ENCODE results near the gene TNKS2. TPM values are rescaled to one million over a fixed set of nuclear protein-coding genes. Genes with fewer than 3 reads are reported as not detected.

TNKS2 gene
- total RNA-seq, 3 donors from 2014 or later (not counting 1 experiment from before 2014, with no cell fraction given): 47.0 to 50.9 (median 47.9) TPM

- peaks cover 7% of the 10 kb centered on the region for H3K4me1 ChIP-seq (ENCODE audit: control insufficient read depth, insufficient read depth, low read length)
- H3K27ac ChIP-seq (ENCODE audit: low read length): no peak overlapping the region
- H3K36me3 ChIP-seq (ENCODE audit: control insufficient read depth, insufficient read depth, low read length): no peaks in the 10 kb centered on the region
- Mint-ChIP-seq H3K27me3 (ENCODE audit: low read depth in 2 of 2) (peaks cover 16 to 29% of the 10 kb centered on the region in 2 donors), H3K36me3 (no peaks in the 10 kb centered on the region), H3K9me3 (no peaks in the 10 kb centered on the region), H3K27ac (no peak overlapping the region), H3K4me3 (peak overlapping the region; percentile 28), H3K4me1 (peaks cover 8 to 13% of the 10 kb centered on the region in 2 donors)
- intact Hi-C loops (cut with micrococcal nuclease): no loop called here
- DNase-seq (no peak), ATAC-seq (no peak)
- no peak for TF ChIP-seq CTCF (IDR thresholded peaks at IDR 0.05)
- peaks cover 7% of the 10 kb centered on the region for H3K27me3 ChIP-seq (ENCODE audit: control insufficient read depth, insufficient read depth, low read length)
- no peak overlapping the region for H3K4me3 ChIP-seq (ENCODE audit: low read length)
- over 99% methylated on average over 8 of the region's 9 CpGs for WGBS (ENCODE audit: insufficient coverage)
- H3K9me3 ChIP-seq (ENCODE audit: control insufficient read depth, insufficient read depth, low read length): peaks cover 3% of the 10 kb centered on the region
Observed at GRCh38 chr10:91885362-91886079, 87.3 kb downstream of the TNKS2 start.

GRCh38 chr10:91886954-91887271 is 88.7 kb downstream of the TNKS2 start:
- Mint-ChIP-seq H3K27me3 (ENCODE audit: low read depth in 2 of 2) (peaks cover 16 to 29% of the 10 kb centered on the region in 2 donors), H3K36me3 (no peaks in the 10 kb centered on the region), H3K27ac (peak overlapping the region in 1 of 2 donors; percentile 87), H3K9me3 (no peaks in the 10 kb centered on the region), H3K4me1 (peaks cover 8 to 13% of the 10 kb centered on the region in 2 donors), H3K4me3 (peak overlapping the region; percentile 97)
- ATAC-seq (no peak), DNase-seq (no peak)
- no peaks in the 10 kb centered on the region for H3K9me3 ChIP-seq (ENCODE audit: control insufficient read depth, insufficient read depth, low read length)
- no peaks in the 10 kb centered on the region for H3K36me3 ChIP-seq (ENCODE audit: control insufficient read depth, insufficient read depth, low read length)
- peaks cover 7% of the 10 kb centered on the region for H3K4me1 ChIP-seq (ENCODE audit: control insufficient read depth, insufficient read depth, low read length)
- H3K4me3 ChIP-seq (ENCODE audit: low read length): peak overlapping the region; percentile 55
- 28% methylated on average over 6 of the region's 6 CpGs for WGBS (ENCODE audit: insufficient coverage)
- H3K27me3 ChIP-seq (ENCODE audit: control insufficient read depth, insufficient read depth, low read length): peaks cover 7% of the 10 kb centered on the region
- intact Hi-C loops (cut with micrococcal nuclease): no loop called here
- TF ChIP-seq CTCF (IDR thresholded peaks at IDR 0.05): no peak
- no peak overlapping the region for H3K27ac ChIP-seq (ENCODE audit: low read length)

GRCh38 chr10:91887272-91888076 is 89.2 kb downstream of the TNKS2 start:
- WGBS (ENCODE audit: insufficient coverage): under 1% methylated on average over 55 of the region's 59 CpGs
- Mint-ChIP-seq H3K27ac (peak overlapping the region; percentile 46 to 87), H3K4me1 (peaks cover 8 to 13% of the 10 kb centered on the region in 2 donors), H3K9me3 (no peaks in the 10 kb centered on the region), H3K27me3 (ENCODE audit: low read depth in 2 of 2) (peaks cover 16 to 29% of the 10 kb centered on the region in 2 donors), H3K4me3 (peak overlapping the region; percentile 97), H3K36me3 (no peaks in the 10 kb centered on the region)
- DNase-seq (peak; percentile 25 to 44), ATAC-seq (peak; percentile 79 to 85 (median 80))
- H3K9me3 ChIP-seq (ENCODE audit: control insufficient read depth, insufficient read depth, low read length): no peaks in the 10 kb centered on the region
- H3K36me3 ChIP-seq (ENCODE audit: control insufficient read depth, insufficient read depth, low read length): no peaks in the 10 kb centered on the region
- intact Hi-C loops (cut with micrococcal nuclease): no loop called here
- H3K27me3 ChIP-seq (ENCODE audit: control insufficient read depth, insufficient read depth, low read length): peaks cover 7% of the 10 kb centered on the region
- no peak overlapping the region for H3K27ac ChIP-seq (ENCODE audit: low read length)
- H3K4me3 ChIP-seq (ENCODE audit: low read length): peak overlapping the region; percentile 55
- TF ChIP-seq CTCF (IDR thresholded peaks at IDR 0.05): no peak
- H3K4me1 ChIP-seq (ENCODE audit: control insufficient read depth, insufficient read depth, low read length): peaks cover 7% of the 10 kb centered on the region
